OCI-LY1 (cell line): ENCODE data around the gene NSD2.
A peak's percentile ranks its signal among the peaks of the same experiment; 100 is the strongest.

ENCODE experiments used
- H2AFZ ChIP-seq: fragments of 200-600 bp; sonication (generic), shearing (Covaris generic); 2 replicates; pipeline ENCODE4 v1.6.0; 2014; ENCODE audit warnings: antibody characterized with exemption, mild to moderate bottlenecking, low read length
- H3F3A ChIP-seq: fragments of 200-600 bp; sonication (generic), shearing (Covaris generic); 2 replicates; pipeline ENCODE4 v1.6.0; 2014; ENCODE audit warnings: mild to moderate bottlenecking, antibody characterized with exemption, low read length, moderate library complexity; ENCODE audit not compliant: insufficient read depth
- H3K27ac ChIP-seq: fragments of 200-600 bp; sonication (generic); 2 replicates; pipeline ENCODE4 v1.5.1; 2014; ENCODE audit warnings: low read length, mixed run types, mild to moderate bottlenecking, low read depth; ENCODE audit not compliant: poor library complexity, severe bottlenecking
- H3K27me3 ChIP-seq: fragments of 200-600 bp; sonication (generic); 2 replicates; pipeline ENCODE4 v1.6.0; 2014; ENCODE audit warnings: antibody characterized with exemption, mild to moderate bottlenecking, low read length, moderate library complexity; ENCODE audit not compliant: insufficient read depth
- H3K36me3 ChIP-seq: fragments of 200-600 bp; sonication (generic); 2 replicates; pipeline ENCODE4 v1.6.1; 2014; ENCODE audit warnings: mild to moderate bottlenecking, antibody characterized with exemption, low read length, moderate library complexity, mixed read lengths; ENCODE audit not compliant: insufficient read depth
- H3K4me1 ChIP-seq: fragments of 200-600 bp; sonication (generic); 2 replicates; pipeline ENCODE4 v1.5.1; 2014; ENCODE audit warnings: mild to moderate bottlenecking, low read length, moderate library complexity; ENCODE audit not compliant: insufficient read depth, severe bottlenecking
- H3K4me2 ChIP-seq: fragments of 200-600 bp; sonication (generic), shearing (Covaris generic); 2 replicates; pipeline ENCODE4 v1.6.1; 2014; ENCODE audit warnings: low read length
- H3K4me3 ChIP-seq: fragments of 200-600 bp; sonication (generic); 2 replicates; pipeline ENCODE4 v1.5.1; 2014; ENCODE audit warnings: low read length, low read depth, mild to moderate bottlenecking, mixed read lengths; ENCODE audit not compliant: poor library complexity, severe bottlenecking
- H3K79me2 ChIP-seq: fragments of 200-600 bp; shearing (Covaris generic); 2 replicates; pipeline ENCODE4 v1.6.1; 2016; ENCODE audit warnings: mixed run types, low read length, mixed read lengths; ENCODE audit not compliant: insufficient read depth
- H3K9ac ChIP-seq: fragments of 200-600 bp; sonication (generic), shearing (Covaris generic); 2 replicates; pipeline ENCODE4 v1.6.1; 2014; ENCODE audit warnings: mild to moderate bottlenecking, low read length, mixed read lengths
- H3K9me2 ChIP-seq: fragments of 200-600 bp; sonication (generic), shearing (Covaris generic); 2 replicates; pipeline ENCODE4 v1.6.1; 2014; ENCODE audit warnings: low read depth, mild to moderate bottlenecking, low read length, mixed read lengths
- H3K9me3 ChIP-seq: fragments of 200-600 bp; shearing (Covaris generic); 2 replicates; pipeline ENCODE4 v1.6.1; 2014; ENCODE audit warnings: low read length, mixed read lengths
- H4K20me1 ChIP-seq: fragments of 200-600 bp; sonication (generic), shearing (Covaris generic); 2 replicates; pipeline ENCODE4 v1.6.0; 2016; ENCODE audit warnings: mild to moderate bottlenecking, low read length; ENCODE audit not compliant: insufficient read depth
- CTCF ChIP-seq: fragments of 200-600 bp; sonication (generic), shearing (Covaris generic); IDR thresholded peaks from 2 replicates; pipeline ENCODE4 v1.5.1; 2017; ENCODE audit warnings: mild to moderate bottlenecking, antibody characterized with exemption, low read length, moderate library complexity, mixed read lengths
- EZH2 ChIP-seq: fragments of 200-600 bp; sonication (generic), shearing (Covaris generic); IDR thresholded peaks from 2 replicates; pipeline ENCODE4 v1.8.0; 2017; ENCODE audit warnings: borderline replicate concordance, mixed run types, mild to moderate bottlenecking, antibody characterized with exemption, low read length, moderate library complexity, mixed read lengths

The NSD2 gene

GRCh38 chr4:1871471-1872021, 353 bp downstream of the NSD2 start:
- H3K27me3 ChIP-seq = no peaks in the 10 kb centered on the region
- TF ChIP-seq CTCF (no peak), EZH2 (no peak)
- H3K4me1 ChIP-seq = peaks cover 34% of the 10 kb centered on the region
- H3K4me3 ChIP-seq = peak overlapping the region; percentile 97
- H3K9me3 ChIP-seq = no peaks in the 10 kb centered on the region
- H3K79me2 ChIP-seq = peaks cover 44% of the 10 kb centered on the region
- H3F3A ChIP-seq = no peaks in the 10 kb centered on the region
- H3K9ac ChIP-seq = peak overlapping the region; percentile 99
- no peaks in the 10 kb centered on the region for H3K9me2 ChIP-seq
- H2AFZ ChIP-seq = no peak overlapping the region
- no peaks in the 10 kb centered on the region; the same call in 1 of the 2 replicates for H4K20me1 ChIP-seq
- H3K36me3 ChIP-seq = no peaks in the 10 kb centered on the region
- peak overlapping the region; percentile 83 for H3K4me2 ChIP-seq
- peak overlapping the region; percentile 56 for H3K27ac ChIP-seq

GRCh38 chr4:1872870-1873269, 1.7 kb downstream of the NSD2 start:
- Histone ChIP-seq H3K27me3 (no peaks in the 10 kb centered on the region), H3K79me2 (peaks cover 58% of the 10 kb centered on the region), H3K27ac (peak overlapping the region; percentile 73), H3K36me3 (no peaks in the 10 kb centered on the region), H3F3A (no peaks in the 10 kb centered on the region), H3K9ac (peak overlapping the region; percentile 99), H3K4me1 (peaks cover 42% of the 10 kb centered on the region), H3K4me2 (peak overlapping the region; percentile 83), H3K9me2 (no peaks in the 10 kb centered on the region), H2AFZ (no peak overlapping the region), H3K9me3 (no peaks in the 10 kb centered on the region), H4K20me1 (no peaks in the 10 kb centered on the region; the same call in 1 of the 2 replicates), H3K4me3 (peak overlapping the region; percentile 97)
- TF ChIP-seq EZH2 = no peak
- no peak for TF ChIP-seq CTCF

- Histone ChIP-seq H3K9me2 (no peaks in the 10 kb centered on the region), H3K9me3 (no peaks in the 10 kb centered on the region), H3K79me2 (peaks cover 60% of the 10 kb centered on the region), H3K9ac (peak overlapping the region; percentile 99), H3K4me1 (peaks cover 42% of the 10 kb centered on the region), H3F3A (no peaks in the 10 kb centered on the region), H4K20me1 (no peaks in the 10 kb centered on the region; the same call in 1 of the 2 replicates), H3K4me2 (peak overlapping the region; percentile 83), H3K27ac (peak overlapping the region; percentile 73), H3K4me3 (peak overlapping the region; percentile 97), H3K36me3 (no peaks in the 10 kb centered on the region), H3K27me3 (no peaks in the 10 kb centered on the region), H2AFZ (no peak overlapping the region)
- no peak for TF ChIP-seq EZH2
- TF ChIP-seq CTCF = no peak
Measured at GRCh38 chr4:1873291-1873690, 2.1 kb downstream of the NSD2 start.
